C4-2B (cell line): ENCODE results near the gene HRAS.

Experiments used
- H3K27ac ChIP-seq: fragments of 450-650 bp; 2 replicates; pipeline ENCODE4 v1.5.1; 2017
- ZFX ChIP-seq: fragments of 450-650 bp; IDR thresholded peaks from 2 replicates; pipeline ENCODE4 v1.6.1; 2017
- TF ChIP-seq, protein P1 (sequence below): fragments of 450-650 bp; conservative IDR thresholded peaks from 2 replicates; pipeline ENCODE4 v1.5.1; 2017; ENCODE audit warnings: mild to moderate bottlenecking

Gene HRAS

DNA sequence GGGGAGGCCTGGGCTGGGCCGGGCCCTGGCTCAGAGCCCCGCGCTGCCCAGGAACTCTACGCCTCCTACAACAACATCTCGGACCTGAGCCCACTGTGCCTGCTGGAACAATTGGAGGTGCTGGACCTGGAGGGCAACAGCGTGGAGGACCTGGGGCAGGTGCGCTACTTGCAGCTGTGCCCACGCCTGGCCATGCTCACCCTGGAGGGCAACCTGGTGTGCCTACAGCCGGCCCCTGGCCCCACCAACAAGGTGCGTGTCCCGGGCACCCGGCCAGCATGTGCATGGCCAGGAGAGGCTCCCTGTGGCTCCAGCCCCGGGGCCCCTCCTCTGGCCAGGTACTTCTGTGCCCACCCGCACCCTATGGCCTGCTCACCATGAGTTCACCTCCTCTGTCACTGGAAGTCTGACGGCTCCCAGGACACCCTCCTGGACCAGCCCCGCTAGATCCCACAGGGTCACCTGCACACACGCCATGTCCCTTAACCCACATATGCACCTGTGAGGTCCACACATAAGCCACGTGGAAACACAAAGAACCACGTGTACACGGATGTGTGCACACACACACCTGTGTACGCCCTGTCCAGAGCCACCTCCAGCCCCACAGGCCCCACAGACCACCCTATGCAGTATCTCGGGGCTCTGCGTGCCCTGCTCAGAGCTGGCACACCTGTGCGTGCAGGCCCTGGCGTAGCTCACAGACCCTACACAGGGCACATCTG is 14.8 kb upstream of the HRAS start:
- no peak overlapping the region for H3K27ac ChIP-seq
- TF ChIP-seq, protein P1, sequence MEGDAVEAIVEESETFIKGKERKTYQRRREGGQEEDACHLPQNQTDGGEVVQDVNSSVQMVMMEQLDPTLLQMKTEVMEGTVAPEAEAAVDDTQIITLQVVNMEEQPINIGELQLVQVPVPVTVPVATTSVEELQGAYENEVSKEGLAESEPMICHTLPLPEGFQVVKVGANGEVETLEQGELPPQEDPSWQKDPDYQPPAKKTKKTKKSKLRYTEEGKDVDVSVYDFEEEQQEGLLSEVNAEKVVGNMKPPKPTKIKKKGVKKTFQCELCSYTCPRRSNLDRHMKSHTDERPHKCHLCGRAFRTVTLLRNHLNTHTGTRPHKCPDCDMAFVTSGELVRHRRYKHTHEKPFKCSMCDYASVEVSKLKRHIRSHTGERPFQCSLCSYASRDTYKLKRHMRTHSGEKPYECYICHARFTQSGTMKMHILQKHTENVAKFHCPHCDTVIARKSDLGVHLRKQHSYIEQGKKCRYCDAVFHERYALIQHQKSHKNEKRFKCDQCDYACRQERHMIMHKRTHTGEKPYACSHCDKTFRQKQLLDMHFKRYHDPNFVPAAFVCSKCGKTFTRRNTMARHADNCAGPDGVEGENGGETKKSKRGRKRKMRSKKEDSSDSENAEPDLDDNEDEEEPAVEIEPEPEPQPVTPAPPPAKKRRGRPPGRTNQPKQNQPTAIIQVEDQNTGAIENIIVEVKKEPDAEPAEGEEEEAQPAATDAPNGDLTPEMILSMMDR: no peak
- TF ChIP-seq ZFX: no peak

DNA sequence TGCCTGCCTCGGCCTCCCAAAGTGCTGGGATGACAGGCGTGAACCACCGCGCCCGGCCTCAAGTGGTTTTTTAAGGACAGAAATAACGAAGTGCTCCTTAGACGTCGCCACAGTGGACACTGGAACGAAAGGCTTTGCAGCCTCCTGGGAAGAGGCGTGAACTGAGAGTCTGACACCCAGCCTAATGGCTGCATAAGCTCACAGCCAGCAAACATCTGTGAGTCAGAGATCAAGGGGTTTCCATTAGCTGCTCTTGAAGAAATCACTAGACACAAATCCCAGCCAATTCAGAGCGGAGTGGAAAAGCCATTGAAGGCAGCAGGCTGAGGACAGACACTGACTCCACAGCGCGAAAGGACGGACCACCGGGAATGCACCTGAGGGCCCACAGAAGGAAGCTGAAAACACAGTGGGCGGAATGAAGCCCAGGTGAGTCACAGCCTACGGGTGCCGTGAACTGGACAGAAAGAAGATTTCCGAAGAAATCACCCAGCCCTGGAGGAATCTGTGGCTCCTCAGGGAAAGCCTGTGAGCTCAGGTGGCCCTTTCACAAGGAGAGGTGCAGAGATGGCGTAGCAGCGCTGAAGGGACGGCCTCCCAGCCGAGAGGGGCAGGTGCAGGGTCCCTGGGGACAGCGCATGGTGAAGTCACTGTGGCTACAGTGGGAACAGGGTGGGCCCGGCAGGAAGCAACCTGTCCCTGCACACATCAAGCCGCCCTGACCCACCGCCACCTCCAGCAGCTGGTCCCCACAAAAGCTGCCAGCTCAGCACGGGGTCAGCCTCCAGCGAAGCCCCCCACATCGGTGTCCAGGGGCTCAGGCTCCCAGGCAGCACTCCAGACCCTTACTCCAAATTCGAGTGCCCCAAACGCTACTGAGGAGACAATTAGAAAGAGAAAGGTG is 13.6 kb upstream of the HRAS start:
- no peak for TF ChIP-seq ZFX
- TF ChIP-seq, protein P1: no peak
- H3K27ac ChIP-seq: no peak overlapping the region

DNA sequence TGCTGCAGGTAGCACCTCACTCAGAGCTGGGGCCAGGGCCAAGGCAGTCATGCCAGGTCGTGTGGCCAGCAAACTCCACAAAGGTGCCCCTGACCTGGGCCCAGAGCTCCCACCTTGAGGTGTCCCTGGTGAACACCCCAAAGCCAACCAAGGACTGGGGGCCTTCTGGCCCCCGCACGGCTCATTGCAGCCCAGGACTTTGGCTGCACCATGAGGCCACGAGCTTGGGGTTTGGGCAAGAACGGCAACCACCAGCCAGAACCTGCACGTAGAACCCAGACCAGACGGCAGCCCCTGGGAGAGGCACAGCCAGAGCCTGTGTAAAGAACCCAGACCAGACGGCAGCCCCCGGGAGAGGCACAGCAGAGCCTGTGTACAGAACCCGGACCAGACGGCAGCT is 9.8 kb upstream of the HRAS start:
- TF ChIP-seq ZFX: no peak
- TF ChIP-seq, protein P1: no peak
- no peak overlapping the region for H3K27ac ChIP-seq

GRCh38 chr11:544817-545166 is 9.4 kb upstream of the HRAS start:
- no peak for TF ChIP-seq ZFX
- TF ChIP-seq, protein P1: no peak
- H3K27ac ChIP-seq: no peak overlapping the region

DNA sequence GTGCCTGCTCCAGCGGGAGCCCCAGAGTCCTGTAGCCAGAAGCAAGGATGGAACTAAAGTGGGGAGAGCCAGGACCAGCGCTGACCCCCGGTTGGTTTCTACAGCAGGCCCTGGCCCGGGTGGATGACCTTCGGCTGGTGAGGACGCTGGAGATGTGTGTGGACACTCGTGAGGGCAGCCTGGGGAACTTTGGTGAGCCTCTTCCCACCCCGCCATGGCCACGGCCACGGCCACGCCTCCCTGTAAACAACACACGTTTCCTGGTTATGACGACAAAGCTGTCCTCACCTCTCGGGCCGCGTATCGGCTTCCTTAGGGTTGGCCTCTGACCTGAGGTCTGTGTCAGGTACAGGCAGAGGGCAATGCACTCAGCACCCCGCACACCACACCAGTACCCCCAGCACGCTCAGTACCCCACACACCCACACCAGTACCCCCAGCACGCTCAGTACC is 6.1 kb upstream of the HRAS start:
- TF ChIP-seq, protein P1: no peak
- no peak for TF ChIP-seq ZFX
- no peak overlapping the region for H3K27ac ChIP-seq

GRCh38 chr11:540583-541432 is 5.4 kb upstream of the HRAS start:
- TF ChIP-seq ZFX: no peak
- TF ChIP-seq, protein P1: no peak

More at GRCh38 chr11:540583-541432, 5.4 kb upstream of the HRAS start:
- H3K27ac ChIP-seq: no peak overlapping the region
